ENCODE measurements around the gene TRPM3.

DNA sequence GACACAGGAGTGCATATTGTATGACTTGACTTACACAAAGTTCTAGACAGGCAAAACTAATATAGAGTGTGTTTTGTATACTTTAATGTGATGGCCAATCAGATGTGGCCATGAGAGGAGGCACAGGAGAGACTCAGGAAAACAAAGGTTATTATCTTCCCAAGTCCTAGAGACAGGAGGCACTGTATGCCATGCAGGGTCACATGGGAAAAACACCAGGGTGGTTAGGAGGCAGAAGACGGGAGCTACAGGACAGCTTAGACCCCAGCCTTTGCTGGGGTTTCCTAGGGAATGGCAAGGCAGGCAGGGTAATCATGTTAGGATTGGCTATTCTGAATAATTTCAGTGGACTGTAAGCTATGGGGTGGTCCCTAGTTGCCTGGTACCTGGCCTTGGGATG, 16.2 kb downstream of the TRPM3 start:
- TF ChIP-seq, protein P1, sequence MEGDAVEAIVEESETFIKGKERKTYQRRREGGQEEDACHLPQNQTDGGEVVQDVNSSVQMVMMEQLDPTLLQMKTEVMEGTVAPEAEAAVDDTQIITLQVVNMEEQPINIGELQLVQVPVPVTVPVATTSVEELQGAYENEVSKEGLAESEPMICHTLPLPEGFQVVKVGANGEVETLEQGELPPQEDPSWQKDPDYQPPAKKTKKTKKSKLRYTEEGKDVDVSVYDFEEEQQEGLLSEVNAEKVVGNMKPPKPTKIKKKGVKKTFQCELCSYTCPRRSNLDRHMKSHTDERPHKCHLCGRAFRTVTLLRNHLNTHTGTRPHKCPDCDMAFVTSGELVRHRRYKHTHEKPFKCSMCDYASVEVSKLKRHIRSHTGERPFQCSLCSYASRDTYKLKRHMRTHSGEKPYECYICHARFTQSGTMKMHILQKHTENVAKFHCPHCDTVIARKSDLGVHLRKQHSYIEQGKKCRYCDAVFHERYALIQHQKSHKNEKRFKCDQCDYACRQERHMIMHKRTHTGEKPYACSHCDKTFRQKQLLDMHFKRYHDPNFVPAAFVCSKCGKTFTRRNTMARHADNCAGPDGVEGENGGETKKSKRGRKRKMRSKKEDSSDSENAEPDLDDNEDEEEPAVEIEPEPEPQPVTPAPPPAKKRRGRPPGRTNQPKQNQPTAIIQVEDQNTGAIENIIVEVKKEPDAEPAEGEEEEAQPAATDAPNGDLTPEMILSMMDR (IDR thresholded peaks at IDR 0.05) = no peak
- TF ChIP-seq EZH2 (IDR thresholded peaks at IDR 0.05; ENCODE audit: borderline replicate concordance, insufficient read depth, low read depth, low read length, poor library complexity, severe bottlenecking) = no peak
